Heart left ventricle (tissue), 16 donors: ENCODE measurements around the gene TTLL9. TPM values are rescaled to one million over a fixed set of nuclear protein-coding genes. Genes with fewer than 3 reads are reported as not detected.

Source experiments
- ATAC-seq, 4 donors: fragments of 200-7000 bp; cut with Tn5 transposase; one replicate each; pipeline ENCODE4 v1.9.1; 2020 to 2022; ENCODE audit warnings: moderate library complexity in 4 of 4, mild to moderate bottlenecking in 3 of 4, moderate number of reproducible peaks in 1 of 4
- DNase-seq, 5 donors: peaks; one replicate each; pipeline ENCODE4 v3.0.0-alpha.2; 2020
- H3K27ac ChIP-seq, 12 donors: fragments of 200-600 bp; sonication (generic) in 4 of 12; one replicate each; pipeline versions ENCODE4 v1.5.0 to v1.8.0; 2016 to 2022; ENCODE audit warnings: mild to moderate bottlenecking in 2 of 12
- H3K27me3 ChIP-seq, 9 donors: fragments of 200-600 bp; sonication (generic) in 2 of 9; one replicate each; pipeline versions ENCODE4 v1.5.1 to v1.8.0; 2016 to 2022; ENCODE audit warnings: mild to moderate bottlenecking in 3 of 9
- H3K36me3 ChIP-seq, 9 donors: fragments of 200-600 bp; sonication (generic) in 2 of 9; one replicate each; pipeline versions ENCODE4 v1.5.0 to v1.8.0; 2018 to 2022; ENCODE audit warnings: mild to moderate bottlenecking in 2 of 9
- H3K4me1 ChIP-seq, 12 donors: fragments of 200-600 bp; sonication (generic) in 4 of 12; one replicate each; pipeline versions ENCODE4 v1.5.0 to v1.8.0; 2016 to 2022; ENCODE audit warnings: mild to moderate bottlenecking in 3 of 12
- H3K4me3 ChIP-seq, 12 donors: fragments of 200-600 bp; sonication (generic) in 4 of 12; one replicate each; pipeline versions ENCODE4 v1.5.0 to v1.8.0; 2017 to 2022; ENCODE audit warnings: mild to moderate bottlenecking in 9 of 12, moderate library complexity in 4 of 12
- H3K9me3 ChIP-seq, 12 donors: fragments of 200-600 bp; sonication (generic) in 4 of 12; one replicate each; pipeline versions ENCODE4 v1.5.0 to v1.8.0; 2016 to 2022; ENCODE audit warnings: mild to moderate bottlenecking in 1 of 12
- CTCF ChIP-seq, 12 donors: fragments of 200-600 bp; sonication (generic) in 4 of 12; IDR thresholded peaks; one replicate each; pipeline versions ENCODE4 v1.5.0 to v1.8.0; 2018 to 2022; ENCODE audit warnings: antibody characterized with exemption in 12 of 12, mild to moderate bottlenecking in 5 of 12
- POLR2A ChIP-seq, 2 donors: fragments of 450-650 bp; IDR thresholded peaks; one replicate each; pipeline ENCODE4 v1.6.1; 2017; ENCODE audit warnings: antibody characterized with exemption in 2 of 2, mild to moderate bottlenecking in 2 of 2, moderate library complexity in 2 of 2
- WGBS, 4 donors: extraction: QIAGEN DNeasy Blood & Tissue Kit in 2 of 4; methylation state at CpG; one replicate each; pipeline versions ENCODE4 v1.1.5 to v1.1.7; 2013 to 2018; 5-methylcytosine and 5-hydroxymethylcytosine counted together
- intact Hi-C, 10 donors: fragments of 100-400 bp; cut with DNase I; formaldehyde crosslinking; loops; one replicate each; pipeline versions ENCODE4 v1.11.1 to v1.14.2; 2022
- polyA plus RNA-seq, 2 donors: library from polyadenylated mRNA; stranded (reverse); fragments of 200-250 nt; gene quantifications; one replicate each; pipeline ENCODE4 v1.2.3, GENCODE V29; 2013
- total RNA-seq, 9 donors: library from RNA; depleted of rRNA in 2 of 9; stranded (reverse); fragments of >200 nt in 2 of 9; fragmentation: NEBNext Ultra II Directional in 3 of 9; extraction: Animal tissue kit (Norgen Biotek cat#: 25700) in 3 of 9; gene quantifications; one replicate each; pipeline versions ENCODE4 v1.1.0 to v1.2.4, GENCODE V29; 2016 to 2023
- donor health status: ischemic (EF 13 %, LVEDD 7.1; RV severe dilation, severe dysfunction).
- donor health status: healthy with polysubstance abuse.
- donor health status: DM: no; HTN: yes; CAD: no.
- donor health status: DM: no; HTN: no; CAD: no.
- donor health status: ischemic (EF 25% LVEDD 6.9; RV normal size, moderate dysfunction).
- donor health status: ischemic (EF 25% LVEDD 5.7; RV mildly dilated, moderate dysfunction).
- donor health status: healthy.
- donor health status: DM: yes; HTN: yes; CAD: no.
- donor health status: ischemic (EF 35%, LVEDD 5.7; RV mildly dilated, moderate dysfunction).
- donor health status: nonischemic (EF 11% LVEDD 7.7; RV severe dilation, severe dysfunction).
- donor health status: DM: yes; HTN: yes; CAD: no.
- donor health status: PGD.
- donor health status: ischemic (EF 29% LVEDD 5.4; RV normal size, mild dysfunction).
- donor health status: nonischemic (EF 23%, LVEDD 6.1; RV moderate dilation, normal function).

The TTLL9 gene
- total and polyA plus RNA-seq, 11 donors, result not detected

- no peaks in the 10 kb centered on the region for H3K9me3 ChIP-seq
- intact Hi-C loops, result no loop called here
- DNase-seq (peak; percentile 67 to 85 (median 73)), ATAC-seq (peak in 3 of 4 donors; percentile 47 to 86 (median 74))
- H3K27ac ChIP-seq, result peak overlapping the region in 1 of 12 donors; percentile 26
- peaks cover 4 to 22% (median 13%) of the 10 kb centered on the region in 12 donors for H3K4me1 ChIP-seq
- H3K4me3 ChIP-seq, result peak overlapping the region; percentile 34 to 80 (median 56)
- WGBS, 4 donors, result 6 to 25% (median 7%) methylated on average over 19 to 60 of the region's 60 CpGs
- no peaks in the 10 kb centered on the region for H3K36me3 ChIP-seq
- TF ChIP-seq POLR2A (IDR thresholded peaks at IDR 0.05), result no peak
- no peak for TF ChIP-seq CTCF (IDR thresholded peaks at IDR 0.05)
- peaks cover 0 to 34% (median 2%) of the 10 kb centered on the region in 9 donors for H3K27me3 ChIP-seq
Measured at GRCh38 chr20:31861385-31862156, 8.9 kb upstream of the TTLL9 start.

- Histone ChIP-seq H3K9me3 (no peaks in the 10 kb centered on the region), H3K4me3 (no peak overlapping the region), H3K27me3 (peaks cover 0 to 34% (median 2%) of the 10 kb centered on the region in 9 donors), H3K27ac (no peak overlapping the region), H3K4me1 (peaks cover 4 to 22% (median 13%) of the 10 kb centered on the region in 12 donors), H3K36me3 (no peaks in the 10 kb centered on the region)
- intact Hi-C loops, result no loop called here
- 78 to 93% (median 81%) methylated on average over 5 of the region's 5 CpGs for WGBS, 4 donors
- no peak for DNase-seq
- no peak for TF ChIP-seq CTCF (IDR thresholded peaks at IDR 0.05)
- TF ChIP-seq POLR2A (IDR thresholded peaks at IDR 0.05), result no peak
- no peak for ATAC-seq
Measured at GRCh38 chr20:31862157-31862470, 8.3 kb upstream of the TTLL9 start.

GRCh38 chr20:31862506-31862905 lies 7.9 kb upstream of the TTLL9 start:
- H3K9me3 ChIP-seq, result no peaks in the 10 kb centered on the region
- ATAC-seq (no peak), DNase-seq (no peak)
- 81 to 95% (median 91%) methylated on average over 1 to 8 of the region's 8 CpGs for WGBS, 4 donors
- H3K27me3 ChIP-seq, result peaks cover 0 to 34% (median 2%) of the 10 kb centered on the region in 9 donors
- no peak overlapping the region for H3K4me3 ChIP-seq
- no peak for TF ChIP-seq POLR2A (IDR thresholded peaks at IDR 0.05)
- TF ChIP-seq CTCF (IDR thresholded peaks at IDR 0.05), result no peak
- H3K4me1 ChIP-seq, result peaks cover 4 to 22% (median 13%) of the 10 kb centered on the region in 12 donors
- H3K36me3 ChIP-seq, result no peaks in the 10 kb centered on the region
- H3K27ac ChIP-seq, result no peak overlapping the region
- intact Hi-C loops, result no loop called here

GRCh38 chr20:31863296-31864085 lies 6.9 kb upstream of the TTLL9 start:
- 85 to 92% (median 89%) methylated on average over 8 to 9 of the region's 9 CpGs for WGBS, 4 donors
- Histone ChIP-seq H3K27me3 (peaks cover 0 to 27% (median 0%) of the 10 kb centered on the region in 9 donors), H3K36me3 (no peaks in the 10 kb centered on the region), H3K9me3 (no peaks in the 10 kb centered on the region), H3K4me3 (no peak overlapping the region), H3K4me1 (peaks cover 4 to 22% (median 13%) of the 10 kb centered on the region in 12 donors), H3K27ac (no peak overlapping the region)
- ATAC-seq (no peak), DNase-seq (no peak)
- intact Hi-C loops, result no loop called here
- TF ChIP-seq POLR2A (IDR thresholded peaks at IDR 0.05) (no peak), CTCF (IDR thresholded peaks at IDR 0.05) (no peak)
